Activated CD4-positive, alpha-beta T cell treated with anti-CD3 and anti-CD28 coated beads, Interleukin-10, Interleukin-2, amounts not matched to agents 100 ng/mL and 50 ng/mL, durations not matched to agents 16 hours and 8 hours (primary cell): ENCODE data around the gene EIF1.
"Not testable (repeated sequence)": the region's sequence is repeated elsewhere in the genome, so short reads cannot be mapped to it uniquely, and the experiment has no call there.

Source experiments
- DNase-seq: peaks from one replicate; pipeline ENCODE4 v3.0.0-alpha.2; 2020

EIF1 gene

DNA sequence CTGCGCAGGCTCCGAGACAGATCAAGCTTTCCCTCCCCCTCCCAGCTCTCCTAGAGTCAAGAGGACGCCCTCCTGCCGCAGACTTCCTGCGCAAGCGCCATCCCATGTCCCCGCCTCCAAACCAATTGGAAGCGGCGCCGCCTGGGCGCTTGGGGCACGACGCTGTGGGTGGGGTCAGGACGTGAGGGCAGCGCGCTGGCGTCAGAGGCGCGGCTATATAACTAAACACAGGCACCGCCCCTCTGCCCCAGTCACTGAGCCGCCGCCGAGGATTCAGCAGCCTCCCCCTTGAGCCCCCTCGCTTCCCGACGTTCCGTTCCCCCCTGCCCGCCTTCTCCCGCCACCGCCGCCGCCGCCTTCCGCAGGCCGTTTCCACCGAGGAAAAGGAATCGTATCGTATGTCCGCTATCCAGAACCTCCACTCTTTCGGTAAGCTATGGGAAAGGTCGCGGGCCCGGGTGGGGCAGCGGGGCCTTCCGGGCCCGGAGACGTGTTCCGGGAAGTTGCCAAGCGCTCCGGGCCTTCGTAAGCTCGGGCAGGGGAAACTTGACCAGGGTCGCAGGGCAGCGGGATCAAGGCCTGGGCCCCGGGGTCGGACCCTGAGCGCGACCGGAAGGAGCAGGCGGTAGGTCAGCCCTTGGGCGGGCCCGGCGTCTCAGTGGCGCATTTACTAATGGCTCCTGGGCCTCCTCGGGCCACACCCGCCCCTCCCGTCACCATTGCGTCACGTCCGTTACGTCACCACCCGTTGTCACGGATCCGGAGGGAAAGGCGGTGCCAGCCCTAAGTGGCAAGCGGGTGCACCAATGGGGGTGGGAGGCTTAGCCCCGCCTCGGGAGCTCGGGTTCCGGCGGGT is at the start of gene EIF1:
Gene EIF1, plus strand, starts transcription at position 245 of the 856 bp plus-strand sequence. Its CDS starts 154 bp downstream, at position 399.
- peak; percentile 100 for DNase-seq

GRCh38 chr17:41638941-41639340 is 49.7 kb upstream of the EIF1 start:
- no peak for DNase-seq

GRCh38 chr17:41639492-41640473 is 48.9 kb upstream of the EIF1 start:
- DNase-seq = no peak

DNA sequence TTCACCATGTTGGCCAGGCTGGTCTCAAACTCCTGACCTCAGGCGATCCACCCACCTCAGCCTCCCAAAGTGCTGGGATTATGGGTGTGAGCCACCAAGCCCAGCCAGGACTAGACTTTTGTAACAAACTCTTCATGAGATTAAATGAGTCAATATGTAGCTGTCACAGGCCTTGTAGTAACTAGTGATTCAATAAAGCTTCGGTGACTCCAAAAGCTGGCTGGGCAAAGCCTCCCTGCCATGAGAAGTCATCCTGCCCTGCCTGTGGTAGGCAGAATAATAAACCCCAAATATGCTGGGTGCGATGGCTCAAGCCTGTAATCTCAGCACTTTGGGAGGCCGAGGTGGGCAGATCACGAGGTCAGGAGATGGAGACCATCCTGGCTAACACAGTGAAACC is 48.1 kb upstream of the EIF1 start:
- DNase-seq = not testable (repeated sequence)

DNA sequence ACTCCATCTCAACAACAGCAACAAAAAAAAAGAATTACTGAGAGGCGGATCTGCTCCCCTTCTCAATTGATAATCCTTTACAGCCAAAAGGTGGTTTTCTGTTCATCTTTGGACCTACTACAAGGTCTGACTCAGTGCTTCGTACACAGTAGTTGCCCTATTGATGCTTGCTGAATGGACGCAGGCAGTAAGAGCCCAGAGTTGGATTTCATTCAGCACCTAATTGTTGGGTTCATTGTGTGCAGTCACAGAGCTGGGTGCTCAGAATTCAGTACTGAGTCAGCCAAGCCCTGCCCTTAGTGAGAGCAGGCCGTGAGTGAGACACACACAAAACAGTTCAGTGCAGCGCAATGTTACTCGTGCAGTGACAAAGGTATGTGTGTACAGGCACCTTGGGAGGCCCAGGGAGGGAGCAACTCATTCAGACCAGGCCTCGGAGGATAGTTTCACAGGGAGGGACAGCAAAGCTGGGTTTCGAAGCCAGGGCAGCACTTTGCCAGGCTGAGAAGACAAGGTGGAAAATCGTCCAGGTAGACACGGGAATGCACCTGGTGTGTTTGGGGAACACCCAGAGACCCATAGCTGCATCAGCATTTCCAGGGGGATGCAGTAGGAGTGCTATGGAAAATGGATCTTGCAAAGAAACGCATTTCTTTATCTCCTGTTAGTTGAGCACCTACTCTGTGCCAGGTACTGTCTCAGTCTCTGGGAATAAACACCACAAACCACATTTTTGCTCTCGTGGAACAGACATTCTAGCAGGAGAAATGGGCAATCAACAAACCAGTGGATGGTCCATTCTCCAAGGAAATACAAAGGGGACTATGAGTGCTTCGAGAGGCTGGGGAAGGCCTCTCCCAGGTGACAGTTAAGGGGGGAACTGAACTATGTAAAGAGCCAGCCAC is 46.2 kb upstream of the EIF1 start:
- DNase-seq = no peak

- no peak for DNase-seq
Measured at GRCh38 chr17:41647038-41647813, 41.5 kb upstream of the EIF1 start.

DNA sequence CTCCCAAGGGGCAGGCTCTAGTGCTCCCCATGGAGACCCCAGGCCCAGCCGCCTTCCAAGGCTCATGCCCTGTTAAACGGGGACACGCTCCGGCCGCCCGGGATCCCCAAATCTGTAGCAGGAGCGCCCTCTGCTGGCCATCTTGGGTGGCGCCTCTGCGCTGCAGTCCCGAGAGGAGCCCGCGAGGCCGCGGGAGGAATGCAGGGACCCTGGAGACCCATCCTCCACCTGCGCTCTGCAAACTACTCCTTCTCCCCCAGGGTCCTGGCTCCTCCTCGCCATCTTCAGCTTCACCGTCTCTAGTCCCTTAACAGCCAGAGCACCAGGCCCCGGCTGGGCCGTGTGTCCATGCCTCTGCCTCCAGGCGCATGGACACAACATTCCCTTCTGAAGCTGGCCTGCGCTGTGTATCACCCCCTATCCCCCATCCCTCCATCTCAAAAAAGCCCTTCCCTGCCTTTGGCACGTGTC is 40.7 kb upstream of the EIF1 start:
- DNase-seq = peak; percentile 90

GRCh38 chr17:41648411-41649195 is 40.1 kb upstream of the EIF1 start:
- peak; percentile 87 for DNase-seq

DNA sequence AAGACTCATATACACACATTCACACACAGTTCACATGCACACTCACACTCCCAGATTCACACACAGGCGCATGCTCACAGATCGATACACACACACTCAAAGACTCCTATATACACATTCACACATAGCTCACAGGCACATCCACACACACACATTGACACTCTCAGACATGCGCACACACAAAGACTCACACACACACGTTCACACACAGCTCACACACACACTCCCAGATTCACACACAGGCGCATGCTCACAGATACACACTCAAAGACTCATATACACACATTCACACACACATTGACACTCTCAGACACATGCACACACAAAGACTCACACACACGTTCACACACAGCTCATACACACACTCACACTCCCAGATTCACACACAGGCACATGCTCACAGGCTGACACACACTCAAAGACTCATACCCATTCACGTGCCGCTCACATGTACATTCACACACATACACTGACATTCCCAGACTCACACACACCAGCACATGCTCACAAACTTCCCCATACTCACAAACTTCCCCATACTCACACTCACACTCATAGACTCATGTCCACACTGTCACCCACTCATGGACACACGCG is 38.7 kb upstream of the EIF1 start:
- no peak for DNase-seq

GRCh38 chr17:41650794-41651624 is 37.7 kb upstream of the EIF1 start:
- DNase-seq = no peak

DNA sequence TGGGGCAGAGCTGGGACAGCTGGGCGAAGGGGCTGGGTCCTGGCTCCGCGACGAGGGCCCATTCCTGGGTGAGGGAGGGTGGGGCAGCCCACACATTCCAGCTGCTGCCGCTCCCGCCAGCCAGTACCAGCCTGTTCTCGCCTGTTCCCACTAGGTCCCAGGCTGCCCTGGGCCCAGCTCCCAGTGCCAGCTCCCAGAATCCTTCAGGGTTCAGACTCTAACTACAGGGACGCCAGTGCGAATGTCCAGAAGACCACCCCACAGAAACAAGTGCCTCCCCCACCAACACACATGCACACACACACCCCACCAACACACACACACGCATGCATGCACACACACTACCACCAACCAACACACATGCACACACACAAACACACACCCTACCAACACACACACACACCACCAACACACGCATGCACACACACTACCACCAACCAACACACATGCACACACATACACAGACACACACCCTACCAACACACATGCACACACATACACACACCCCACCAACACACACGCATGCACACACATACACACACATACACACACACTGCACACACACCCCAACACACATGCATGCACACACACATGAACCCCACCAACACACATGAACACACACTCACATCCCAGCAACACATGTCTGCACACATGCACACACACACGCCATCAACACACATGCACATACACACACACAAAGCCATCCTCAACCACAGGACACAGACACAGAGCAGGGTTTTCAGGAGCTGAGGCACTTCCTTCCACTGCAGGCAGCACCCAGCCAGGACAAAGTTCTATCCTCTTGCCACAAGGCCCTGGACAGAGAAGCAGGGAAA is 36.8 kb upstream of the EIF1 start:
- no peak for DNase-seq

DNA sequence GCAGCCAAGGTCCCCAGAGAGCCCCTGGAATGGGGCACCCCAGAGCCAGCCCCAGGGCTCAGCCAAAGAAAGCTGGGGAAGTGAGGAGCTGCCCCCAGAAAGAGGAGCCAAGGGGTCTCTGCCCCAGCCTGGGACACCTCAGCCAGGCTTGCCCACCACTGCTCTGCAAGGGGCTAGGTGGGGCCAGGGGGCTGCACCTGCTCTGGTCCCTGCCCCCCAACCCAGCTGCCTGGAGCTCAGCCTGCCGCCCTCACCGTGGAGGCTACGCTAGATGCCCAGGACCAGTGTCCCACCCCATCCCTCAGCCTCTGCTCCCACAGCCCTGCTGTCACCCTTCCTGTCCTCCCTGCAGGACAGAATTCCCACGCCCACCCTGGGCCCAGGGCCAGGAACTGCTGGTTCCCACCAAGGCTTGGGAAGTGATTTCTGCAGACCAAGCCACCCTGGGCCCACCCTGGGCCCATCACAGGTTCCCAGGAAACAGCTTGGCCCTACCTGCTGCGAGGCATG is 36.2 kb upstream of the EIF1 start:
- DNase-seq = no peak

- DNase-seq = no peak
Measured at GRCh38 chr17:41653421-41653820, 35.3 kb upstream of the EIF1 start.

DNA sequence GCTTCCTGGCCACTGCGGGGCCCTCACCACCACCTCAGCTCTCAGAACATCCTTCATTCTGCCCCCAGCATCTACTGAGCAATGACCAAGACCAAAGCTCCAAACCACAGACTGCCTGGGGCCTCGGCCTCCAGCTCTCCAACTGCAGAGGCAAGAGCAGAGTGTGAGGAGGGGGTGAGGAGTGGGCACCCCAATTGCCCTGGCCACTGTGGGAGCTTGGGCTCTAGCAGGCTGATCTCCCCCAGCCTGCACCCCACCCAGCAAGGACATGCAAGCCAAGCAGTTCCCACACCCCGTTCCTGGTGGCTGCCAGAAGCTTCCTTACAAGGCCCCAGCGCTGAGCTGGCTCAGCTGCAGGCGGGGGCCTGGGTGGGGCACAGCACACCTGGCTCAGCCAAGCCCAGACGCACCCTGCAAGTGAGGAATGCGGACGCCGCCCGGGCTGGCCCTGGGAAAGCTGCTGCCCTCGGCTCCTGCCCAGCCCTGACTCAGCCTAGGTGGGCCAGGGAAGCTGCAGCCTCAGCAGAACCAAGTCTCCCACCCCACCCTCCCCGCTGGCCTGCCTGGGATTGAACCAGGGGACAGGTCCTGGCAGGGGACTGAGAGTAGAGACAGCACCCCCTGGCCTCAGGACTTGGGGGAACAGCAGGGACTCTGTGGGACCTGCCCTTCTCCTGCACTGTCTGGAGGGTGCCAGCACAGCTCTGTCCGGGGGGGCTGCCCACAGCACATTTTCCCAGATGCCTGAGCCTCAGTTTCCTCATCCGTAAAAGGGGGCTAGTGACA is 34.6 kb upstream of the EIF1 start:
- DNase-seq = no peak

DNA sequence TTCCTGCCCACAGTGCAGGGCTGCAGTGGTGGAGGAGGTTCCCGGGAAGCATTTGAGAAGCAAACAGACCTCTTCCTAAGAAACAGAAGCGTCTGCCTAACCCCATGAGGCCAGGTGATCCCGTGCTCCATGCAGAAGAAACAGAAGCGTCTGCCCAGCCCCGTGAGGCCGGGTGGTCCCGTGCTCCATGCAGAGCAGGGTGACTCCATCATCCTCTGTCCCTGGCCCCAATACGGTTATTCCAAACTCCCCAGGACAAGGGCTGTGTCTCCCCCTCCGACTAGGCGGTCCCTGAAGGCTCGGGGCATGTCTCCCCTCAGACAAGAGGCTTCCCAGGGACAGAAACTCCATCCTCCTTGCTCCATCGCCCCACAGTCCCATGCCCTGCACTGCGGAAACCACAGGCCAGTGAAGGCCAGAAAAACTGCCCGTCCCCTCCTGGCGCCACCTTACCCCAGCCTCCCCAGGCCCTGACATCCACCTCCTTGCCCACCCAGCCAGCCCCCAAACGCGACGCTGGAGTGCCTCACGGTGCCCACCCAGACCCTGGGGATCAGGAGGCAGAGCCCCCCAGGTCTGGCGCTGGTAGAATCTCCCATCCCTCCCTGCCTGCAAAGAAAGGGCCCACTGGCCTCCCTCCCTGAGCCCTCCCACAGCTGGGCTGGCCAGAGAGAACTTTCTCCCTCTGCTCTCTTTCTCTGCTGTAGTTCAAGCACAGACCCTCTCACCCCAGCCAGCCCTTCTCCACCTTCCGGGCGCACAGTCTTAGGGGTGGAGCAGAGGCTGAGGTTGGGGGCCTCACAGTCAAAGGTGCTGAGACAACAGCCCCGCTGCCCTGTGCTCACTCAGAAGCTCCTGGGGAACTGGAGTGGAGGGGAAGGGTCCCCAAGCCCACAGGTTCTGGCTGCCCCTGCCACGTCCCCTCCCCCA is 33.7 kb upstream of the EIF1 start:
- DNase-seq = no peak

DNA sequence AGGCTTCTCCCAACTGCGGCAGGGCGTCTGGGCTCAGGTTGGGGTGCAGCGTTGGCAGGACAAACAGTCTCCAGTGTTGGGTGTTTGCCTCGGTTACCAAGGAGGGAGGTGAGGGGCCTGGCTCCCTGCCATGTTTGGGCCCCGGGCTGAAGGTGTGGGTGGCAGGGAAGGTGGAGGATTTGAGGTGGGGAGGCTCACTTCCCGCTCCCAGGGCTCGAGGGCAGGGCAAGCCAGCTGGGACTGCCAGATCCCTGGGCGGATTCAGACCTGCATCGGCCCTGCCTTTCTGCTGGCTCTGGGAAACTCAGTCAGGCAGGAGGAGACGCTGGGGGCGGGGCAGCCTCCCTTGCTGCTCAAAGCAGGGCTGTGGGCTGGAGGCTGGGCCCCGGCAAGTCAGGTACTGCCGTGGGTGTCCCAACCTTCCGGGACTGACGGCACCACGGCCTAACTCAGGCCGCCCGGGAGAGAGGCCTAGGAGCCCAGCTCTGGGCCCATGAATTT is 33.0 kb upstream of the EIF1 start:
- no peak for DNase-seq
